DMS153 treated with DMSO at 0.1 percent for 48 hours (cell line): ENCODE data around the gene JAZF1.

ENCODE experiments used
- DNase-seq: peaks from one replicate; lab custom pipeline; 2025; ENCODE audit not compliant: unreplicated experiment; lab: John Stamatoyannopoulos, UW

Gene JAZF1

GRCh38 chr7:28180364-28181147 is at the start of gene JAZF1:
Gene JAZF1, minus strand, starts transcription at chr7:28180795.
- DNase-seq, result peak; percentile 75

- DNase-seq, result no peak
Measured at GRCh38 chr7:28230261-28230660, 49.7 kb upstream of the JAZF1 start.

DNA sequence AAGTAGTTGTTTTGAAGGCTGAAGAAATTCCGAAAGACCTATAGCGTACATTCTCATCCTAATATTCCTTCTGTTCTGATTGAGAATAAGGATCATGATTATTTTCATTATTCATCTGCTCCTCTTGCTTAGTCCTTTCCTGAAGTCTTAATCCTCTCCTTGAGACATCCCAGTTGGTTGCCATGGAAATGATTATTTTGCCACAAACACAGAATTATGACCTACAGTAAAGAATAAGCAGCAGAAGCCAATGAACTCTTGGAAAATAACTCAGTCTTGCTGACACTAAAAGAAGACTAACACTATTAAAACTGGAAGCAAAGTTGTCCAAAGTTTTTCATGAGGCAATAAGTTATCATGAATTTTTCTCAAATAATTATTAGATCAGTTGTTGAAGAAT is 47.8 kb upstream of the JAZF1 start:
- no peak for DNase-seq

GRCh38 chr7:28226003-28226402 is 45.4 kb upstream of the JAZF1 start:
- no peak for DNase-seq

- no peak for DNase-seq
Measured at GRCh38 chr7:28225576-28225975, 45.0 kb upstream of the JAZF1 start.

DNA sequence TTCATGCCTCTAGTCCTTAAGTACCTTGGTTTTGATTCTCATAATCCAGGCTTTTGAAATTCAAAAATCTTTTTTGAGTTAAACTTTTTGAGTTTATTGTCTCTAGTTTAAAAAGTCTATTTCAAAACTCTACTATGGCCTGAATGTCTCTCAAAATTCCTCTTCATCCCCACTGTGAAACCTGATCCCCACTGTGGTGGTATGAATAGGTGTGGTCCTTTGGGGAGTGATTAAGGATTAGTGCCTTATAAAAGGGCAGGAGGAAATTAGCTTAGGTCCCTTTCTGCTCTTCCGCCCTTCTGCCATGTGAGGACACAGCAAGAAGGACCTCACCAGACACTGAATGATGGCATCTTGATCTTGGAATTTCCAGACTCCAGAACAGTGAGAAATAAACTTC is 44.1 kb upstream of the JAZF1 start:
- DNase-seq, result no peak

- no peak for DNase-seq
Measured at GRCh38 chr7:28224172-28224571, 43.6 kb upstream of the JAZF1 start.

DNA sequence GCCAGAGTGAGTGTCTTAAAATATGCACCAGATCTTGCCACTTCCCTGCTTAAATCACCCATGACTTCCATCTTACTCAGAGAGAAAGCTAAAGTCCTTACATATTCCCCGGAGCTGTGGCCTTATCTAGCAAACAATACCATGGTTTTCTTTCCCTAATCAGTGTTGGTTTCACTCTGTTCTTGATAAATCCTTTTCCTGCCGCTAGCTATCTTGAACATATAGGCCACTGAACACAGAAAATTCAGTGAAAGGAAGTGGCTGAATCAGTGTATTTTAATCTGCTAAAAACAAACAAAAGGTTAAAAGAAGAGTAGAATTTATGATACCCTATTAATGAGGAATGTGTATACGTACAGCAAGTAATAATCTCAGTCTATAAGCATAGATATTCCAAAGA is 42.0 kb upstream of the JAZF1 start:
- no peak for DNase-seq

GRCh38 chr7:28219793-28220192 is 39.2 kb upstream of the JAZF1 start:
- DNase-seq, result no peak

DNA sequence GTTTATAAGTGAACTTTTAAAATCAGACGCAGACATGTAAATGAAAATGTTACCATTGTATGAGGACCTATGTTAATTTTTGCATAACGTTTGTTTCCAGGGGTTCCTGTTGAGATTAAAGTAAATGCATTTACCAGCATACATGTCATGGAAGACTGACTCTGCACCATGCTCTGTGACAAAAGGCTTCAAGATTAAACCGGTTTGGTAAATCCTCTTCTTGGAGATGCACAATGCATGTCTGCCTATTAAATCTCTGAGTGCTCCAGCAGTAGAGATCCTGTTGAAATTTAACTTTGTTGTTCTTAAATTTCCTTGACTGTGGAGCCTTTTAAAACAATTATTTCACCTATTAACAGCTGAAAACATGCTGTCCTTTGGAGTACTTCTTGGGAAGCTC is 36.5 kb upstream of the JAZF1 start:
- DNase-seq, result no peak

DNA sequence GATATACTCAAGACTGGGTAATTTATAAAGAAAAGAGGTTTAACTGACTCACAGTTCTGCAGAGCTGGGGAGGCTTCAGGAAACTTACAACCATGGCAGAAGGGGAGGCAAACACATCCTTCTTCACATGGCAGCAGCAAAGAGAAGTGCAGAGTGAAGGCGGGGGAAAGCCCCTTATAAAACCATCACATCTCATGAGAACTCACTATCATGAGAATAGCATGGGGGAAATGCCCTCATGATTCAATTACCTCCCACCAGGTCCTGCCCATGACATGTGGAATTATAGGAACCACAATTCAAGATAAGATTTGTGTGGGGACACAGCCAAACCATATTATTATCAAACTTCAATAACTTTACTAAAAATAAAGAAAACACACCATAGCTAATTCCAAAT is 30.4 kb upstream of the JAZF1 start:
- DNase-seq, result no peak

DNA sequence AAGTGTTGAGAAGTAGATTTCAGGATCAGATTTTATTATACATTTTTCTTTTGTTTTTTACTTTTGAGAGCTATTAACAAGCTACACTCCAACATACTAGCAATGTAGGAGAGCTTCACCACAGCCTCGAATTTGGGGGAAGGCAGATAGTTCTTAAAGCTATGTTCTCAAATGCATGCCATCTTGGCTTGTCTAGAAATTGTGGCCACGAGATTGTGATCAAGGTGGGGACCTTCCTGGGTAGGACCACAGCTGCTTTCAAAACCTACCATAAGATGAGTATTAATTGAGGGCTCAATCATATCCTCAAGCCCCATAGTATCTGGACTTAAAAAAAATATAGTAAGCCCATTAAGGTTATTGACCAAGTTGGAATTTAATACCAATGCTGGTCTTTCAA is 27.9 kb upstream of the JAZF1 start:
- DNase-seq, result no peak

GRCh38 chr7:28207486-28208158 is 27.0 kb upstream of the JAZF1 start:
- DNase-seq, result no peak

DNA sequence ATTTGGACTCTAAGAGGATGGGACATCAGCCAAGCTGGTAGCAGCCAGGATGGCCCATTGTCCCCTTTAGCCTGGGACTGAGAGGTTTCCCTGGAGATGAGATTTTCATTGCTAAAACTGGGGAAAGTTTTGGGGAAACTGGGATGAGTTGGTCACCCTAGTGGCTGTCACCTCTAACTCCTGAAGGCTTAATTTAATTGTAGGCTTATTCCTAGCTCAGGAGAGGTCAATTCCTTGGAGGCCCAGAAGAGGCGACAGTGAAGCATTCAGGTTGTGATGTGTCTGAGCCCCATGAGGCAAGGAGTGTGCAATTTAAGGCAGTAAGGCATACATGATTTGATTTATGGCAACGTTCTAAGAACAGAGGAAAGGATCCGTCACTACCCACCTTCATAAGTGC is 24.9 kb upstream of the JAZF1 start:
- DNase-seq, result no peak

DNA sequence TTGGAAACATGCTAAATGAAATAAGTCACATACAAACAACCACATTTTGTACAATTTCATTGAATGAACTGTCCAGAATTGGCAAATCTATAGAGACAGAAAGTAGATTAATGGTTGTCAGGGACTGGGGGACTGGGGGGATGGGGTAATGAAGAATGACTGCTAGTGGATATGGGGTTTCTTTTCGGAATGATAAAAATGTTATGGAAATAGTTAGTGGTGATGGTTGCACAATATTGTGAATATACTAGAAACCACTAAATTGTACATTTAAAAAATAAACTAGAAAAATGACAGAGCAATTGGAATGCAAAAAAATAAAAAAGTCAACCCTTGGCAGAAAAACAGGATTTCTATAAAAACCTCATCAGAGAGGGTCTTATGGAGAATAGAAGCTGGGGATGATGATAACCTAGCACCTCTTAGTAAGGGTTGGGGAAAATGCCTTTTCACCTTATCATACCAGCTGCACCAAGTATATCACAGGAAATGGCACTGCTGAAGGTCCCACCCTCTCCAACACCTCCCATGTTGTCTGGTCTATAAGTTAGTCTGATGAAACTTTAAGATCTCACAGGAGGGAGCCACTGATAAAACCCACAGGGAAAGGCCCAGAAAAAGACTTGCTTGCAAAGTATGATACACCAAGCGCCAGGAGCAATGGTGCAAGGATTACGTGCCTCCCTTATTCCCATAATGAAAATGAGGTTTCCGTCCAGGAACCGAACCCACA is 23.1 kb upstream of the JAZF1 start:
- no peak for DNase-seq

GRCh38 chr7:28202222-28202621 is 21.6 kb upstream of the JAZF1 start:
- DNase-seq, result no peak

- DNase-seq, result no peak
Measured at GRCh38 chr7:28201131-28201530, 20.5 kb upstream of the JAZF1 start.

DNA sequence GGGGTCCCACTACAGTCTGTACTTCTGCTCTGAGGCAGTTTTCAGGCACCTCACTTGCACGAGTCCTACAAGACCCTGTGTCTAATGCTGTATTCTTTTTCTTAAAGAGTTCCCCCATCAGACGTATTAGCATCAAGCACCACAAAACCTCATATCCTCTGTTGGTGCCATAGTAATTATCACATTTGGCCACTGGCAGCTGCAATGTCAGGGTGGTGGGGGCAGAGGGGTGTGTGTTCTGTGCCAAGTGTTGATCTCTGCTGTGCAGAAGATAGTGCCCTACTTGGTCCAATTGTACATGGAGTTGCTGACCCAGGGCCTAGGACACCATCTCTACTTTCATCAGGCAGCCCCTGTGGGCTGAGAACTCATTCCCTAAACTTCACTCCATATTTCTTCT is 20.0 kb upstream of the JAZF1 start:
- DNase-seq, result no peak

DNA sequence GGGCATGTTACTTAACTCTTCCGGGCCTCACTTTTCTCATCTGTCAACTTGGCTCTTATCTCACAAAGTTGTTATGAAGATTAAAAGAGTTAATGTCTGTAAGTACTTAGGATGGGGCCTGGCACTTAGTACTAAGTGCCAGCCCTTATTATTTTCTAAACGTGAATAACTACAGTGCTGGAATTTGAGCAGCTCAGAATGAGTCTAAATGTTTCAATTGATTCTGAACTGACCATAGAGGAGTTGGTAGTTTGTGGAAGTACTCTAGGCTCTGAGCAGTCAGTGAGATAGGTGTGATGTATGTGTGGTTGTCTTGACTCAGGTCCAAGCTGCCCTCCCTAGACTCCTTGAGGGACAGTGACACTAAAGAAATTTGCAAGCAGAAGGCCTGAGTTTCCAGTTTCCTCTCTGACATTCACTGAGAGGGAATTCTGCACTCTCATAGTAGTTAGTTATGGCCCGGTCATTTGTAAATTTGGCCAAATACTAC is 18.5 kb upstream of the JAZF1 start:
- no peak for DNase-seq

GRCh38 chr7:28195910-28196620 is 15.5 kb upstream of the JAZF1 start:
- DNase-seq, result no peak
